ENCODE data around the gene SUGP2.
A peak's percentile ranks its signal among the peaks of the same experiment; 100 is the strongest.

Gene SUGP2

DNA sequence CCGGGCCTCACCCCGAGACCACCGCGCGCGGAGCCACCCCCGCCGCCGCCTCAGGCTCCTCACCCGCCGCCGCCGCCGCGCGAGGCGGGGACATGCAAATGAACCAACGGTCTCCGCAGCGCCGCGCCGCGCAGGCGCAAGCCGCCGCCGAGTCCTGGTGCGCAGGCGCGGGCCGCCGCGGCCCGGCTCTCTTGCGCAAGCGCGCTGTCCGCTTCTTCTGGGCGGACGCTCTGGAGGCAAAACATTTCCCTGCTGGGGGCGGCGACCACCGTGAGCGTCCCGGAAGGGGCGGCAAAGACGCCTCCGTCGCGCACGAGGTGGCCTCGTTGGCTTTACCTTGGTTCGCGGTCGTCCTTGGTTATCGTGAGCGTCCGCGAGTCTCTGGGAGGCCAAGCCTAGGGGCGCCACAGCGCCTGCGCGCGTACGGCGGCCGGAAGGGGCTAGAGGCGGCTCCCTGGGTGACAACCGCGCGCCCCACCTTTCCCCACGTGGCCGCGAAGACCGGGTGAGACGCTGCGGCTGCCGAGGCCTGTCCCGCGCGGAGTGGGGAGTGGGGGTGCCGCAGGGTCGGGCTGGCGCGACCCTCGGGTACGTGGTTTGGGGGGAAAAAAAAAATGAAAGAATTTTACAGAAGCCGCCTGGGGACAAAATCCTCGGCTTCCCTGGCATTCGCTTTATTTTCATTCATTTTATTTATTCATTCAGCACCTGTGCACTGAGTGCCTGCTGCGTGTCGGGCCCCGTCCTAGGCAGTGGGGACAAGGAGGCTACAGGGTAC lies at the start of gene SUGP2, which contains the start of gene ARMC6:
TSS of gene SUGP2 (minus strand) at position 92 of the 778 bp plus-strand sequence. CDS start 2,446 bp downstream, outside the sequence.
TSS of gene ARMC6 (plus strand) at position 178 of the 778 bp plus-strand sequence. CDS start 607 bp downstream, outside the sequence.
- DNase-seq, result peak; percentile 58 to 85

DNA sequence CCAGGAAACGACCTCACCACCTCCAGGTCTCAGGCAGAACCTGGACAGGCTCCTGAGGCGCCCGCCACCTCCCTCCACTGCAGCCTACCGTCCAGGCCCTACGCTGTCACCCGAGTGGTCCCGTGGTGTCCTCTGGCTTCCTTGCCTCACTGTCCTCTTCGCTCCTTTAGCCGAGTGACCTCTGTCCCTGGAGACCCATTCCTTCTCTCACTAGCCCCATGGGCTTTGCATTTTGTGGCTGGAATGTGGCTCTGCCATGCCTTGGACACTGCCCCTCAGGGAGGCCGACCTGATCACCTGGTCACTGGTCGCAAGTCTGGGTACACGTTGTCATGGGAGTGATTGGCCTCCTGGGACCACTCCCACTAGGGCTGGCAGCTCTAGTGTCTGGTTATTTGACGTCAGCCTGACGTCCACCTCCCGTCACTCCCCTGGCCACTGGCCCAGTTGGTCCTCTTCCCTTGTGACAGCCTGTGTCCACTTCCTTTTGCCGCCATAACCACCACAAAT lies 48.4 kb upstream of the SUGP2 start:
- no peak for DNase-seq

DNA sequence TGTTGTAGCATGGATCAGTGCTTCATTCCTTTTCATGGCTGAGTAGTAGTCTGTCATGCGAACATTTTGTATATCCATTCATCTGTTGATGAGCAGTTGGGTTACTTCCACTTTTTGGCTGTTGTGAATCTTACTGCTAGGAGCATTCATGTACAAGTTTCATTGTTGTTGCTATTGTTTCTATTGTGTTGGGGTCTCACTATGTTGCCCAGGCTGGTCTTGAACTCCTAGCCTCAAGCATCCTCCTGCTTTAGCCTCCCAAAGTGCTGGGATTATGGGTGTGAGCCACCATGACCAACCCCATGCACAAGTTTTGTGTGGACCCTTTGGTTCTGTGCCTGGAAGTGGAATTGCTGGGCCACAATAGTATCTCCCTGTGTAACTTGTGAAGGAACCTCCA lies 46.3 kb upstream of the SUGP2 start:
- no peak for DNase-seq

DNA sequence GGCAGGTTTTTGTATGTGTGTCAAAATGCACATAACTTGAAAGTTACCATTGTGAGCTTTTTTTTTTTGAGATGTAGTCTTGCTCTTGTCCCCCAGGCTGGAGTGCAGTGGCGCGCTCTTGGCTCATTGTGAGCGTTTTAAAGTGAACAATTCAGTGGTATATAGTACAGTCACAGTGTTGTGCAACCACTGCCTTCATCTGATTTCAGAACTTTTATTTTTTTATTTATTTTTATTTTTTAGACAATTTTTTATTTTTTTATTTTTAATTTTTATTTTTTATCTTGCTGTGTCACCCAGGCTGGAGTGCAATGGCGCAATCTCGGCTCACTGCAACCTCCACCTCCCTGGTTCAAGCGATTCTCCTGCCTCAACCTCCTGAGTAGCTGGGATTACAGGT lies 45.5 kb upstream of the SUGP2 start:
- DNase-seq, result no peak

- peak in 1 of 2 experiments; percentile 35 for DNase-seq
Measured at GRCh38 chr19:19077103-19077502, 43.8 kb upstream of the SUGP2 start.

GRCh38 chr19:19076476-19076875 lies 43.2 kb upstream of the SUGP2 start:
- DNase-seq, result no peak

GRCh38 chr19:19075126-19075525 lies 41.8 kb upstream of the SUGP2 start:
- no peak for DNase-seq

DNA sequence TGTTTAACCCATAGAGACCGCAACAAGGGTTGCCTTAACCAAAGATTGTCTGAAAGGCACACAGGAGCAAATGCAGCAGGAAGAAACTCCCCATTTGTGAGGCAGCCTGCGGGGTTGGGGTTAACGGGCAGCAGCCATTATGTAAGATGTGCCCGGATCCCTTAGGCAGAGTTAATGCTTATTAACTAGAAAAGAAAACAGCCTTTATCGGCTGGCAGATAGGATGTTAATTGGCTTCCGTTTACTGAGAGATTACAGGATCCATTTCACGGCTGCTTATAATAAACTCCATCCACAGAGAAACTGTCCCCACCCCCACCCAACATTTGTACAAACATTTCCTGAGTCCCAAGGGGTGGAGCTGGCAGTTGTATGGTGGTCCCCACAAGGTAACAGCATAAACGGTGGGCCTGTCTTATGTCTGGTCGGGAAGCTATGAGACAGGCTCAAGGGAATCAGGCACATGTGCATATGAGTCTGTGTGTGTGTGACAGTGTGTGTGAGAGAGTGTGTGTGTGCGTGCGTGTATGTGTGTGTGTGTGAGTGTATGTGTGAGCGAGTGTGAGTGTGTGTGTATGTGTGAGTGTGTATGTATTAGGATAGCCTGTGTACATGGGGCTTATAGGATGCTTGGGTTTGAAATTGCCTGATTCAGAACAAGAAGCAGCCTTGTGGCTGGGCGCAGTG lies 41.0 kb upstream of the SUGP2 start:
- DNase-seq, result no peak

GRCh38 chr19:19071897-19072296 lies 38.6 kb upstream of the SUGP2 start:
- DNase-seq, result no peak

DNA sequence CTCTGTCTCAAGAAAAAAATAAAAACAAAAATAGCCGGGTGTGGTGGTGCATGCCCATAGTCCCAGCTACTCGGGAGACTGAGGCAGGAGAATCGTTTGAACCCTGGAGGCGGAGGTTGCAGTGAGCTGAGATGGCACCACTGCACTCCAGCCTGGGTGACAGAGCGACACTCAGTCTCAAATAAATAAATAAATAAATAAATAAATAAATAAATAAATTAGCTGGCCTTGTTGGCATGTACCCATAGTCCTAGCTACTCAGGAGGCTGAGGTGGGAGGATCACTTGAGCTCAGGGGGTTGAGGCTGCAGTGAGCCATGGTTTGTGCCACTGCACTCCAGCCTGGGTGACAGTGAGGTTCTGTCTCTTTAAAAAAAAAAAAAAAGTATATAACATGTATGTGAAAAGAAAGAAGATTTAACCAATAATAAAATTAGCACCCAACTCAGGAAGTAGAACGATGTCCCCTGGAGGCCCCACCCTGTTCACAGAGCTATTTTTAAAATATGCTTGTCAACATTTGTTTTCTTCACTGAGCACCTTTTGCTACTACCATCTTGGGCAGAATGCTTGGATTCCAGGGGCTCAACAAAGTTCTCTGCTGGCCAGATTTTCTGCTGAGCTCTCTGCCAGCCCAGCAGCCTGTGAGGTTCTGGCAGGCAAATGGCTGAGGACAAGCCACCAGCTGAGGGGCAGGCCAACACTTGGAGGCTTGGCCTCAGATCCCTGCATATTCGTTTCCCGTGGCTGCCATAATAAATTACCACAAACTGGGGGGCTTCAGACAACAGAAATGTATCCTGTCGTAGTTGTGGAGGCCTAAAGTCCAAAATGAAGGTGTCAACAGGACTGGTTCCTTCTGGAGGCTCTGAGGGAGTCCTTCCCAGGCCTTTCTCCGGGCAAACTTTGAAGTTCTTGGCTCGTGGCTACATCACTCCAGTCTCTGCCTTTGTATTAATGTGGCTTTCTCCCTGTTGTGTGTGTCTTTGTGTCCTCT lies 35.6 kb upstream of the SUGP2 start:
- no peak for DNase-seq

GRCh38 chr19:19067276-19068072 lies 34.2 kb upstream of the SUGP2 start:
- no peak for DNase-seq

- no peak for DNase-seq
Measured at GRCh38 chr19:19064811-19065745, 31.8 kb upstream of the SUGP2 start.

DNA sequence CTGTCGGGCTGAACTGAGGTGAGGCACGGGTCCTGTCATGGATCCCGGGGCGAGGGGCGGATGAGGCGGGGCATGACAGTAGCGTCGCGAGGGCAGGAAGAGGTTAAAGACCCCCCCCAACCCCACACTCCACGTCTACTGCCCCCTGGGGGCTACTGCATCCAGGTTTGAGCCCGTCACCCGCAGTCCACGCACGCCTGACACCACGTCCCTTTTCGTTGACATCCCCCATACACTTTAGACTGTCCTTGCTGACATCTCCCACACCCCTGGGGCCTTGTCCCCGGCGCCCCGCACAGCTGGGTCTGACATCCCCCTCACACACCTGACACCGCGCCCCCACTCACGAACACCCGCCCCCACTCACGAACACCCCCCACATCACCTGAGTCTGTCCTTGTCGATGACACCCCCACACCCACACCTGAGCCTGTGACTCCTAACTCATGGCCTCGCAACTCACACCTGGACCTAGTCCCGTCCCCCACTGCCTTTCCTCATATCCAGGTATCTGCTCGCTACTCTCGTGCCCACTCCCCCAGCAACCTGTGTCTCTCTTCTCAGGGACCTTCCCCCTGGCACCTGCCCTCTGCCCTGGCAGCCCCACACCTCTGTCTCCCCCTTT lies 30.9 kb upstream of the SUGP2 start:
- DNase-seq, result no peak

- peak; percentile 92 to 95 for DNase-seq
Measured at GRCh38 chr19:19063183-19064097, 30.1 kb upstream of the SUGP2 start, which contains the start of gene SLC25A42. Gene SLC25A42, plus strand, starts transcription at chr19:19063994. Its CDS starts 32,131 bp downstream, at chr19:19096125.

- DNase-seq, result no peak
Measured at GRCh38 chr19:19062454-19063182, 29.3 kb upstream of the SUGP2 start.

DNA sequence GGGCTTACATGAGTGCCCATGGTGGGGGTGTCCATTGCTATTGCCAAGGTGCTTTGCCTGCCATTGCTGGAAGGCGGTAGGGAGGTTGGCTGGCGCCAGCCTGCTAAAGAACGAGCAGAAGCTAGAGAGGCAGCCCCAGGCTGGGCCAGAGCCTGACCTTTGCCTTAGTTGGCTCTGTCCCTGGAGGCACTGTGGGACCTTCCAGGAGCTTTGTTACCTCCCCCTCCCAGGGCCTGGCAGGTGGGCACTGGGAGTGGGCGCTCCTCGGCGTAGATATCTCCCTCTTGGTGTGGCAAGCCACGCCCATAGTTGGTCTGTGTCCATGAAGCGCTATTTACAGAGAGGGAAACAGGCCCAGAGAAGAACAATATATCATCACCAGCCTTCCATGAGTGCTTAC lies 28.2 kb upstream of the SUGP2 start:
- no peak for DNase-seq

DNA sequence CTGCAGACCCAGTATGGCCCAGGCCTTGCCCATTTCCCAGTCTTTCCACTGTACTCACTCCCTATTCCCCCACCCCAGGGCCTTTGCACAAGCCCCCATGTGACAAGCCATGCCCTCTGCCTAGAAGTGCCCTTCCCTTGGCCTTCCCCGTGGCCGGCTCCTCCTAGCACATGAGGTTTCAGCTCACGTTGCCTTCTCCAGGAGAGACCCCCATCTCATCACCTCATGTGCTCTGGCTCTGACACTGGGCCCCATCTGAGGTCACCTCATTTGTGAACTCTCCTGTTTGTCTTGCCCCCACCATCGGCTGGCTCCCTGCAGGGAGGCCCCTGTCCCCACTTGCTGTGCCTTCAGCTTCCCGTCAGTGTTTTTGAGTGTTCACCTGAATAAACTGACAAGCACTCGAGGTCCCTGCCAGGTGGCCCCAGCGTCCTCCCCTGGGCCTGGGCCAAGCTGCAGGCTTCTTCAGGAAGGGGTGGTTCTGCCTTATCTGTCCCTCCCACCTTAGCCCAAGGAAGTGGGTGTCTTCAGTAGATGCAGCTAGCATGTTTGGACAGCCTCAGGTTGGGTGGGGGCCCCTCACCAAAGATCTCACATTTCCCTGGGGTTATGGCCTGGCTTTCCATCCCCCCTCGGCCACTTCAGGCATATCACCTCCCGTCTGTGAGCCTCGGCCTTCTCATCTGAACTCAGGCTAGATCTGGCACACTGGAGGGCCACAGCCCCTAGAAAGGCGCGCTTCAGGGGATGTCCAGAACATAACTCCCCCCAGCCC lies 26.7 kb upstream of the SUGP2 start:
- no peak for DNase-seq

Data from NCI-H1930 (cell line).